HepG2 (cell line): ENCODE measurements around the gene LRRC73. TPM values are rescaled to one million over a fixed set of nuclear protein-coding genes. Genes with fewer than 3 reads are reported as not detected.

Experiments
- AGO2 ChIP-seq: fragments of 200-400 bp; formaldehyde crosslinking; optimal IDR thresholded peaks from 2 replicates; pipeline ENCODE3; 2017; ENCODE audit warnings: mild to moderate bottlenecking, low read depth, low read length, moderate library complexity
- FOXA3 ChIP-seq: IDR thresholded peaks from 2 replicates; pipeline ENCODE4 v1.6.1; 2016; ENCODE audit warnings: missing genetic modification reagents, missing compliant biosample characterization
- GATAD1 ChIP-seq: IDR thresholded peaks from 2 replicates; pipeline ENCODE4 v1.6.1; 2016; ENCODE audit warnings: missing genetic modification reagents, missing compliant biosample characterization
- HNRNPLL ChIP-seq: fragments of 200-400 bp; formaldehyde crosslinking; IDR thresholded peaks from 2 replicates; pipeline ENCODE4 v1.6.1; 2017; ENCODE audit warnings: mild to moderate bottlenecking, low read depth, low read length; ENCODE audit not compliant: poor library complexity, severe bottlenecking
- PBX3 ChIP-seq: sonication (generic); formaldehyde crosslinking; IDR thresholded peaks from 2 replicates; pipeline ENCODE4 v1.8.1; 2023; ENCODE audit warnings: missing genetic modification reagents, inconsistent platforms, borderline replicate concordance
- POGZ ChIP-seq: sonication (generic); formaldehyde crosslinking; IDR thresholded peaks from 2 replicates; pipeline ENCODE4 v1.4.0; 2020; ENCODE audit warnings: mild to moderate bottlenecking, missing genetic modification reagents
- SNAPC2 ChIP-seq: sonication (generic); formaldehyde crosslinking; IDR thresholded peaks from 2 replicates; pipeline ENCODE4 v1.8.1; 2022; ENCODE audit warnings: mild to moderate bottlenecking, missing genetic modification reagents
- ZBTB7B ChIP-seq: sonication (generic); formaldehyde crosslinking; IDR thresholded peaks from 2 replicates; pipeline ENCODE4 v1.4.0; 2020; ENCODE audit warnings: missing genetic modification reagents
- ZC3H13 ChIP-seq: sonication (generic); formaldehyde crosslinking; IDR thresholded peaks from 2 replicates; pipeline ENCODE4 v1.8.1; 2023; ENCODE audit warnings: mild to moderate bottlenecking, missing genetic modification reagents, moderate library complexity
- ZNF18 ChIP-seq: sonication (generic); formaldehyde crosslinking; IDR thresholded peaks from 2 replicates; pipeline ENCODE4 v1.8.0; 2022; ENCODE audit warnings: mild to moderate bottlenecking, missing genetic modification reagents; ENCODE audit not compliant: insufficient replicate concordance
- ZNF275 ChIP-seq: sonication (generic); formaldehyde crosslinking; IDR thresholded peaks from 2 replicates; pipeline ENCODE4 v1.8.0; 2022; ENCODE audit warnings: missing genetic modification reagents, mild to moderate bottlenecking, inconsistent platforms, borderline replicate concordance
- ZNF605 ChIP-seq: sonication (generic); formaldehyde crosslinking; IDR thresholded peaks from 2 replicates; pipeline ENCODE4 v1.8.0; 2022; ENCODE audit warnings: mild to moderate bottlenecking, missing genetic modification reagents
- ZNF652 ChIP-seq: IDR thresholded peaks from 2 replicates; pipeline ENCODE4 v1.6.1; 2016; ENCODE audit warnings: low read depth, borderline replicate concordance
- ZNF841 ChIP-seq: sonication (generic); formaldehyde crosslinking; IDR thresholded peaks from 2 replicates; pipeline ENCODE4 v1.8.1; 2023; ENCODE audit warnings: missing genetic modification reagents, borderline replicate concordance
- ZSCAN25 ChIP-seq: sonication (generic); formaldehyde crosslinking; IDR thresholded peaks from 2 replicates; pipeline ENCODE4 v1.8.0; 2022; ENCODE audit warnings: mild to moderate bottlenecking, missing genetic modification reagents
- polyA plus RNA-seq, 8 experiments: library from polyadenylated mRNA; depleted of rRNA in 3 of 8; stranded (reverse) in 7 of 8; unstranded in 1 of 8; fragments of >200 nt; fragmentation: Illumina TruSeq in 4 of 8; extraction: Trizol in 4 of 8; gene quantifications; 2 replicates each; pipeline versions ENCODE4 v1.2.1 to v1.2.3, GENCODE V29; 2011 to 2016; ENCODE audit warnings: low read depth in 4 of 8, missing spikeins in 1 of 8, mixed read lengths in 1 of 8; ENCODE audit not compliant: insufficient read depth in 1 of 8
- total RNA-seq, 5 experiments: library from RNA; depleted of rRNA; stranded (reverse); fragments of >200 nt; fragmentation: Illumina TruSeq; extraction: Trizol; gene quantifications; 2 replicates each; pipeline ENCODE4 v1.2.3, GENCODE V29; 2016; ENCODE audit warnings: low read depth in 1 of 5
- TF ChIP-seq, protein P1 (sequence below): sonication (generic); formaldehyde crosslinking; IDR thresholded peaks from 2 replicates; pipeline ENCODE4 v1.4.0; 2020; ENCODE audit warnings: missing genetic modification reagents
- TF ChIP-seq, protein P2 (sequence below): sonication (generic); formaldehyde crosslinking; IDR thresholded peaks from 2 replicates; pipeline ENCODE4 v1.4.0; 2020; ENCODE audit warnings: missing genetic modification reagents
- TF ChIP-seq, protein P3 (sequence below): sonication (generic); formaldehyde crosslinking; IDR thresholded peaks from 2 replicates; pipeline ENCODE4 v1.8.1; 2023; ENCODE audit warnings: missing genetic modification reagents, mild to moderate bottlenecking, borderline replicate concordance

LRRC73 gene
- total and polyA plus RNA-seq, 2 of the 13 experiments (the other 11 are each of a cell fraction or from before 2014, with no cell fraction given) = 0.11 to 0.12 TPM

GRCh38 chr6:43506667-43507471 is 3.3 kb downstream of the LRRC73 start (continued):
- TF ChIP-seq ZNF605 (CRISPR knock-in tag) (no peak), GATAD1 (CRISPR knock-in tag) (peak; percentile 45; the same call in 1 of the 2 replicates), PBX3 (CRISPR knock-in tag) (no peak), ZBTB7B (peak; percentile 40; the same call in 1 of the 2 replicates), SNAPC2 (no peak), FOXA3 (CRISPR knock-in tag) (peak; percentile 32; the same call in 1 of the 2 replicates), ZNF652 (CRISPR knock-in tag) (no peak), HNRNPLL (no peak), ZNF18 (CRISPR knock-in tag) (no peak), AGO2 (peak; percentile 68), ZSCAN25 (CRISPR knock-in tag) (0 out of 2 replicates have a peak, but pooled peaks have one; percentile 20), ZC3H13 (CRISPR knock-in tag) (0 out of 2 replicates have a peak, but pooled peaks have one; percentile 53), POGZ (CRISPR knock-in tag) (peak; percentile 49), ZNF841 (no peak), ZNF275 (CRISPR knock-in tag) (no peak)
- TF ChIP-seq, protein P1, sequence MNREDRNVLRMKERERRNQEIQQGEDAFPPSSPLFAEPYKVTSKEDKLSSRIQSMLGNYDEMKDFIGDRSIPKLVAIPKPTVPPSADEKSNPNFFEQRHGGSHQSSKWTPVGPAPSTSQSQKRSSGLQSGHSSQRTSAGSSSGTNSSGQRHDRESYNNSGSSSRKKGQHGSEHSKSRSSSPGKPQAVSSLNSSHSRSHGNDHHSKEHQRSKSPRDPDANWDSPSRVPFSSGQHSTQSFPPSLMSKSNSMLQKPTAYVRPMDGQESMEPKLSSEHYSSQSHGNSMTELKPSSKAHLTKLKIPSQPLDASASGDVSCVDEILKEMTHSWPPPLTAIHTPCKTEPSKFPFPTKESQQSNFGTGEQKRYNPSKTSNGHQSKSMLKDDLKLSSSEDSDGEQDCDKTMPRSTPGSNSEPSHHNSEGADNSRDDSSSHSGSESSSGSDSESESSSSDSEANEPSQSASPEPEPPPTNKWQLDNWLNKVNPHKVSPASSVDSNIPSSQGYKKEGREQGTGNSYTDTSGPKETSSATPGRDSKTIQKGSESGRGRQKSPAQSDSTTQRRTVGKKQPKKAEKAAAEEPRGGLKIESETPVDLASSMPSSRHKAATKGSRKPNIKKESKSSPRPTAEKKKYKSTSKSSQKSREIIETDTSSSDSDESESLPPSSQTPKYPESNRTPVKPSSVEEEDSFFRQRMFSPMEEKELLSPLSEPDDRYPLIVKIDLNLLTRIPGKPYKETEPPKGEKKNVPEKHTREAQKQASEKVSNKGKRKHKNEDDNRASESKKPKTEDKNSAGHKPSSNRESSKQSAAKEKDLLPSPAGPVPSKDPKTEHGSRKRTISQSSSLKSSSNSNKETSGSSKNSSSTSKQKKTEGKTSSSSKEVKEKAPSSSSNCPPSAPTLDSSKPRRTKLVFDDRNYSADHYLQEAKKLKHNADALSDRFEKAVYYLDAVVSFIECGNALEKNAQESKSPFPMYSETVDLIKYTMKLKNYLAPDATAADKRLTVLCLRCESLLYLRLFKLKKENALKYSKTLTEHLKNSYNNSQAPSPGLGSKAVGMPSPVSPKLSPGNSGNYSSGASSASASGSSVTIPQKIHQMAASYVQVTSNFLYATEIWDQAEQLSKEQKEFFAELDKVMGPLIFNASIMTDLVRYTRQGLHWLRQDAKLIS (CRISPR knock-in tag) = no peak
- TF ChIP-seq, protein P2, sequence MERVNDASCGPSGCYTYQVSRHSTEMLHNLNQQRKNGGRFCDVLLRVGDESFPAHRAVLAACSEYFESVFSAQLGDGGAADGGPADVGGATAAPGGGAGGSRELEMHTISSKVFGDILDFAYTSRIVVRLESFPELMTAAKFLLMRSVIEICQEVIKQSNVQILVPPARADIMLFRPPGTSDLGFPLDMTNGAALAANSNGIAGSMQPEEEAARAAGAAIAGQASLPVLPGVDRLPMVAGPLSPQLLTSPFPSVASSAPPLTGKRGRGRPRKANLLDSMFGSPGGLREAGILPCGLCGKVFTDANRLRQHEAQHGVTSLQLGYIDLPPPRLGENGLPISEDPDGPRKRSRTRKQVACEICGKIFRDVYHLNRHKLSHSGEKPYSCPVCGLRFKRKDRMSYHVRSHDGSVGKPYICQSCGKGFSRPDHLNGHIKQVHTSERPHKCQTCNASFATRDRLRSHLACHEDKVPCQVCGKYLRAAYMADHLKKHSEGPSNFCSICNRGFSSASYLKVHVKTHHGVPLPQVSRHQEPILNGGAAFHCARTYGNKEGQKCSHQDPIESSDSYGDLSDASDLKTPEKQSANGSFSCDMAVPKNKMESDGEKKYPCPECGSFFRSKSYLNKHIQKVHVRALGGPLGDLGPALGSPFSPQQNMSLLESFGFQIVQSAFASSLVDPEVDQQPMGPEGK (CRISPR knock-in tag) = 0 out of 2 replicates have a peak, but pooled peaks have one; percentile 23
- TF ChIP-seq, protein P3, sequence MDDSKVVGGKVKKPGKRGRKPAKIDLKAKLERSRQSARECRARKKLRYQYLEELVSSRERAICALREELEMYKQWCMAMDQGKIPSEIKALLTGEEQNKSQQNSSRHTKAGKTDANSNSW = no peak
